ENCODE results near the gene BTRC. TPM values are rescaled to one million over a fixed set of nuclear protein-coding genes. Genes with fewer than 3 reads are reported as not detected.

The BTRC gene
- total RNA-seq, 1 experiment from 2014 or later, result 29.1 TPM

GRCh38 chr10:101504438-101504837, 150.5 kb downstream of the BTRC start:
- H3K4me1 ChIP-seq (ENCODE audit: control insufficient read depth in 1 of 2, insufficient read depth in 2 of 2, low read length in 2 of 2), result no peaks in the 10 kb centered on the region
- no peaks in the 10 kb centered on the region for H3K9me2 ChIP-seq (ENCODE audit: insufficient read depth)
- H3K36me3 ChIP-seq (ENCODE audit: control insufficient read depth in 1 of 2, insufficient read depth in 2 of 2, low read length in 2 of 2), result no peaks in the 10 kb centered on the region
- POLR2A ChIA-PET, result no interaction called here
- no peaks in the 10 kb centered on the region for H3K9me3 ChIP-seq (ENCODE audit: control insufficient read depth in 1 of 2, insufficient read depth in 1 of 2, low read depth in 1 of 2, low read length in 2 of 2)
- H3K4me3 ChIP-seq (replicated peaks in 1 of 2; ENCODE audit: low read depth in 1 of 2, low read length in 2 of 2), result no peak overlapping the region
- no peak overlapping the region for H3K27ac ChIP-seq (ENCODE audit: low read depth, low read length)
- RAD21 ChIA-PET (ENCODE audit: low non-redundant PET in 1 of 2, low total read pairs in 2 of 2, uncharacterized antibody in 2 of 2, unreplicated experiment in 2 of 2), result interaction anchor here in 1 of 2 experiments (0.6 kb wide), 1 partner anchor 66 kb away, joined by 3 read pairs; no protein-coding TSS in a partner anchor
- intact Hi-C loops (cut with micrococcal nuclease), result no loop called here
- H3K27me3 ChIP-seq (ENCODE audit: insufficient read depth, low read length), result no peaks in the 10 kb centered on the region
- DNase-seq (ENCODE audit: low read depth, low spot score) (no peak), ATAC-seq (no peak)
- BruUV-seq (replicated peaks), result no TSS peak
- H3K4me2 ChIP-seq (ENCODE audit: low read length), result no peak overlapping the region
- no peak overlapping the region for H3K9ac ChIP-seq (ENCODE audit: low read length)
- no peaks in the 10 kb centered on the region for H3K79me2 ChIP-seq (ENCODE audit: insufficient read depth, low read length)
- no peak for TF ChIP-seq REST (IDR thresholded peaks at IDR 0.05; ENCODE audit: low read depth)
- H2AFZ ChIP-seq (ENCODE audit: low read depth, low read length, poor library complexity, severe bottlenecking), result no peak overlapping the region
- CTCF ChIA-PET, result no interaction called here
- 0 out of 2 replicates have a peak, but pooled peaks cover 4% of the 10 kb centered on the region for H4K20me1 ChIP-seq (ENCODE audit: insufficient read depth)

GRCh38 chr10:101506829-101507661, 153.1 kb downstream of the BTRC start:
- BruUV-seq (replicated peaks), result no TSS peak
- H3K9me2 ChIP-seq (ENCODE audit: insufficient read depth), result no peaks in the 10 kb centered on the region
- no peaks in the 10 kb centered on the region for H3K36me3 ChIP-seq (ENCODE audit: control insufficient read depth in 1 of 2, insufficient read depth in 2 of 2, low read length in 2 of 2)
- H3K27me3 ChIP-seq (ENCODE audit: insufficient read depth, low read length), result no peaks in the 10 kb centered on the region
- H4K20me1 ChIP-seq (ENCODE audit: insufficient read depth), result 0 out of 2 replicates have a peak, but pooled peaks cover 4% of the 10 kb centered on the region
- ATAC-seq, result no peak
- no peaks in the 10 kb centered on the region for H3K4me1 ChIP-seq (ENCODE audit: control insufficient read depth in 1 of 2, insufficient read depth in 2 of 2, low read length in 2 of 2)
- ChIA-PET POLR2A (no interaction called here), CTCF (interaction anchor here (1.7 to 2.4 kb wide), 3 partner anchors 12 to 40 kb away, joined by 4 to 9 read pairs (median 4); no protein-coding TSS in a partner anchor), RAD21 (ENCODE audit: low non-redundant PET in 1 of 2, low total read pairs in 2 of 2, uncharacterized antibody in 2 of 2, unreplicated experiment in 2 of 2) (interaction anchor here in 1 of 2 experiments (0.6 kb wide), 1 partner anchor 145 kb away, joined by 3 read pairs; no protein-coding TSS in a partner anchor)
- no peak overlapping the region for H3K9ac ChIP-seq (ENCODE audit: low read length)
- no peak overlapping the region for H3K4me2 ChIP-seq (ENCODE audit: low read length)
- H3K9me3 ChIP-seq (ENCODE audit: control insufficient read depth in 1 of 2, insufficient read depth in 1 of 2, low read depth in 1 of 2, low read length in 2 of 2), result no peaks in the 10 kb centered on the region
- no peak overlapping the region for H3K27ac ChIP-seq (ENCODE audit: low read depth, low read length)
- H2AFZ ChIP-seq (ENCODE audit: low read depth, low read length, poor library complexity, severe bottlenecking), result no peak overlapping the region
- intact Hi-C loops (cut with micrococcal nuclease), result no loop called here
- no peaks in the 10 kb centered on the region for H3K79me2 ChIP-seq (ENCODE audit: insufficient read depth, low read length)
- no peak for DNase-seq (ENCODE audit: low read depth, low spot score)
- no peak overlapping the region for H3K4me3 ChIP-seq (replicated peaks in 1 of 2; ENCODE audit: low read depth in 1 of 2, low read length in 2 of 2)
- TF ChIP-seq EGR1 (IDR thresholded peaks at IDR 0.05; ENCODE audit: low read depth), result no peak
- TF ChIP-seq REST (IDR thresholded peaks at IDR 0.05; ENCODE audit: low read depth), result no peak
- no peak for TF ChIP-seq ZBTB33 (IDR thresholded peaks at IDR 0.05; ENCODE audit: extremely low read depth, insufficient replicate concordance, low read length)
- no peak for TF ChIP-seq CBX3 (IDR thresholded peaks at IDR 0.05; ENCODE audit: low read depth)
- TF ChIP-seq ZFX (IDR thresholded peaks at IDR 0.05), result no peak
- TF ChIP-seq JUND (IDR thresholded peaks at IDR 0.05), result no peak
- no peak for TF ChIP-seq ZNF274 (IDR thresholded peaks at IDR 0.05; ENCODE audit: low read depth, low read length)

Measured in HCT116 (cell line).